Pancreas (tissue), 10 donors: ENCODE data around the gene PDIA2. TPM values are rescaled to one million over a fixed set of nuclear protein-coding genes. Genes with fewer than 3 reads are reported as not detected.

ENCODE experiments used
- ATAC-seq, 4 donors: fragments of 200-7000 bp; cut with Tn5 transposase; one replicate each; pipeline versions ENCODE4 v1.8.0 to v1.9.1; 2020; ENCODE audit warnings: mild to moderate bottlenecking in 4 of 4, moderate library complexity in 4 of 4
- DNase-seq, 6 donors: peaks; one replicate each; pipeline ENCODE4 v3.0.0-alpha.2; 2020
- FAIRE-seq: peaks from 2 replicates; lab custom pipeline; 2012; peaks lifted over from hg19 to GRCh38; lab: Jason Lieb, UNC
- H3K27ac ChIP-seq, 4 donors: fragments of 200-600 bp; sonication (generic); 1 replicate in 3 of 4; 2 replicates in 1 of 4; pipeline versions ENCODE4 v1.5.0 to v1.8.0; 2020
- H3K27me3 ChIP-seq, 4 donors: fragments of 200-600 bp; one replicate each; pipeline ENCODE4 v1.8.0; 2021
- H3K36me3 ChIP-seq, 3 donors: fragments of 200-600 bp; sonication (generic) in 1 of 3; one replicate each; pipeline versions ENCODE4 v1.5.0 to v1.8.0; 2020 to 2021
- H3K4me1 ChIP-seq, 3 donors: fragments of 200-600 bp; one replicate each; pipeline ENCODE4 v1.8.0; 2021
- H3K4me3 ChIP-seq, 4 donors: fragments of 200-600 bp; sonication (generic) in 2 of 4; one replicate each; pipeline versions ENCODE4 v1.5.0 to v1.8.0; 2020 to 2021
- H3K9me3 ChIP-seq, 4 donors: fragments of 200-600 bp; one replicate each; pipeline ENCODE4 v1.8.0; 2021
- CTCF ChIP-seq, 4 donors: fragments of 200-600 bp; sonication (generic) in 3 of 4; IDR thresholded peaks; one replicate each; pipeline versions ENCODE4 v1.5.0 to v1.8.0; 2021; ENCODE audit warnings: antibody characterized with exemption in 4 of 4
- WGBS, 2 donors: extraction: QIAGEN DNeasy Blood & Tissue Kit; methylation state at CpG; one replicate each; pipeline ENCODE4 v1.1.7; 2013; 5-methylcytosine and 5-hydroxymethylcytosine counted together
- intact Hi-C, 3 donors: fragments of 100-400 bp; cut with DNase I; formaldehyde crosslinking; loops; one replicate each; pipeline versions ENCODE4 v1.11.1 to v1.14.2; 2022
- polyA plus RNA-seq, 2 donors: library from polyadenylated mRNA; stranded (reverse); fragments of 200-250 nt; gene quantifications; one replicate each; pipeline ENCODE4 v1.2.3, GENCODE V29; 2013
- total RNA-seq, 6 donors: library from RNA; stranded (reverse); fragmentation: NEBNext Ultra II Directional in 4 of 6; extraction: Animal tissue kit (Norgen Biotek cat#: 25700) in 4 of 6; gene quantifications; one replicate each; pipeline versions ENCODE4 v1.2.1 to v1.2.4, GENCODE V29; 2021 to 2023
- donor health status: healthy with polysubstance abuse.
- donor health status: DM: no; HTN: no; CAD: no; lungs with moderate emphysema.
- donor health status: DM: no; HTN: no; CAD: no.
- donor health status: control.
- donor health status: control.
- donor health status: Bipolar disorder and iron deficiency.
- donor health status: DM: yes; HTN: yes; CAD: no.
- donor health status: DM: no; HTN: no; CAD: no.
- donor health status: DM: no; HTN: no; CAD: no.
- donor health status: DM: yes; HTN: yes; CAD: no.

PDIA2 gene
- total and polyA plus RNA-seq, 8 donors: 13.0 to 3,084 (median 1,145) TPM

GRCh38 chr16:273547-274421, 9.2 kb upstream of the PDIA2 start:
- Histone ChIP-seq H3K27me3 (no peaks in the 10 kb centered on the region), H3K4me1 (peaks cover 0 to 13% (median 13%) of the 10 kb centered on the region in 3 donors), H3K36me3 (no peaks in the 10 kb centered on the region), H3K4me3 (no peak overlapping the region), H3K27ac (no peak overlapping the region), H3K9me3 (no peaks in the 10 kb centered on the region)
- 44 to 47% methylated on average over 20 to 30 of the region's 30 CpGs for WGBS, 2 donors
- FAIRE-seq (no peak), DNase-seq (peak; percentile 56 to 83 (median 79)), ATAC-seq (peak; percentile 44 to 61 (median 60))
- no peak for TF ChIP-seq CTCF (IDR thresholded peaks at IDR 0.05)
- intact Hi-C loops: no loop called here

- no peak overlapping the region for H3K27ac ChIP-seq
- H3K4me1 ChIP-seq: peaks cover 0 to 8% (median 6%) of the 10 kb centered on the region in 3 donors
- no peak for TF ChIP-seq CTCF (IDR thresholded peaks at IDR 0.05)
- no peaks in the 10 kb centered on the region for H3K9me3 ChIP-seq
- peak; percentile 6 to 28 (median 18) for ATAC-seq
- no peak for FAIRE-seq
- no peaks in the 10 kb centered on the region for H3K36me3 ChIP-seq
- intact Hi-C loops: loop anchor here in 1 of 3 donors (5.0 kb wide), 1 partner anchor 48 kb away; the partner anchor contains the start of gene LUC7L
- peak in 4 of 6 donors; percentile 29 to 83 (median 58) for DNase-seq
- WGBS, 2 donors: 1 to 2% methylated on average over 29 to 58 of the region's 58 CpGs
- no peaks in the 10 kb centered on the region for H3K27me3 ChIP-seq
- H3K4me3 ChIP-seq: peak overlapping the region in 2 of 4 donors; percentile 36 to 53
These were observed 7.8 kb upstream of the PDIA2 start for GRCh38 chr16:275041-275641.

- peak within 1 kb of the TSS in 2 of 4 donors; percentile 36 to 53 for H3K4me3 ChIP-seq
- H3K36me3 ChIP-seq: no peaks in the 10 kb centered on the region
- TF ChIP-seq CTCF (IDR thresholded peaks at IDR 0.05): no peak
- peak in 4 of 6 donors; percentile 14 to 72 (median 56) for DNase-seq
- peaks cover 0 to 8% (median 6%) of the 10 kb centered on the region in 3 donors for H3K4me1 ChIP-seq
- ATAC-seq: peak in 1 of 4 donors; percentile 16
- H3K27me3 ChIP-seq: no peaks in the 10 kb centered on the region
- 3% methylated on average over 21 to 56 of the region's 56 CpGs for WGBS, 2 donors
- no peak within 1 kb of the TSS for H3K27ac ChIP-seq
- H3K9me3 ChIP-seq: no peaks in the 10 kb centered on the region
- FAIRE-seq: no peak
- intact Hi-C loops: loop anchor here in 1 of 3 donors (5.0 kb wide), 1 partner anchor 49 kb away; the partner anchor contains the start of gene LUC7L
These were observed 7.2 kb upstream of the PDIA2 start, which contains the start of gene RGS11 for GRCh38 chr16:275786-276232. RGS11 (minus strand) TSS chr16:275944; CDS start chr16:275911, 33 bp downstream.

- Histone ChIP-seq H3K27ac (no peak overlapping the region), H3K9me3 (no peaks in the 10 kb centered on the region), H3K36me3 (no peaks in the 10 kb centered on the region), H3K4me1 (peaks cover 0 to 8% (median 6%) of the 10 kb centered on the region in 3 donors), H3K4me3 (no peak overlapping the region), H3K27me3 (no peaks in the 10 kb centered on the region)
- no peak for FAIRE-seq
- peak in 3 of 6 donors; percentile 54 to 72 (median 56) for DNase-seq
- intact Hi-C loops: loop anchor here in 1 of 3 donors (5.0 kb wide), 1 partner anchor 49 kb away; the partner anchor contains the start of gene LUC7L
- ATAC-seq: peak in 1 of 4 donors; percentile 4
- 62 to 71% methylated on average over 20 of the region's 20 CpGs for WGBS, 2 donors
- no peak for TF ChIP-seq CTCF (IDR thresholded peaks at IDR 0.05)
These were observed 6.4 kb upstream of the PDIA2 start for GRCh38 chr16:276426-277077.
